Liver (tissue), 9 donors: ENCODE results near the gene MRPS35. TPM values are rescaled to one million over a fixed set of nuclear protein-coding genes. Genes with fewer than 3 reads are reported as not detected.

Source experiments
- DNase-seq: peaks from one replicate; pipeline ENCODE4 v3.0.0-alpha.2; 2017; ENCODE audit warnings: low spot score
- H3K27ac ChIP-seq, 2 donors: one replicate each; pipeline ENCODE4 v1.7.0; 2013; ENCODE audit warnings: inconsistent platforms in 2 of 2, low read length in 2 of 2, control low read depth in 1 of 2, low read depth in 1 of 2, mild to moderate bottlenecking in 1 of 2
- H3K27me3 ChIP-seq, 4 donors: one replicate each; pipeline versions ENCODE4 v1.6.1 to v1.7.0; 2013; ENCODE audit warnings: low read length in 3 of 4, inconsistent platforms in 1 of 4, mild to moderate bottlenecking in 1 of 4, moderate library complexity in 1 of 4; ENCODE audit not compliant: control insufficient read depth in 4 of 4, insufficient read depth in 4 of 4
- H3K36me3 ChIP-seq, 4 donors: one replicate each; pipeline versions ENCODE4 v1.6.1 to v1.7.0; 2013; ENCODE audit warnings: low read length in 3 of 4, mild to moderate bottlenecking in 3 of 4, low read depth in 1 of 4, moderate library complexity in 1 of 4; ENCODE audit not compliant: control insufficient read depth in 4 of 4, insufficient read depth in 3 of 4
- H3K4me1 ChIP-seq, 4 donors: one replicate each; pipeline versions ENCODE4 v1.6.1 to v1.7.0; 2013; ENCODE audit warnings: low read length in 3 of 4, mild to moderate bottlenecking in 3 of 4, moderate library complexity in 1 of 4; ENCODE audit not compliant: control insufficient read depth in 4 of 4, insufficient read depth in 4 of 4
- H3K4me3 ChIP-seq, 3 donors: one replicate each; pipeline versions ENCODE4 v1.6.1 to v1.7.0; 2013; ENCODE audit warnings: low read length in 3 of 3, control low read depth in 1 of 3, low read depth in 1 of 3, mild to moderate bottlenecking in 1 of 3
- H3K9ac ChIP-seq, 2 donors: one replicate each; pipeline ENCODE4 v1.7.0; 2013; ENCODE audit warnings: low read length in 2 of 2, mild to moderate bottlenecking in 2 of 2, moderate library complexity in 2 of 2, control low read depth in 1 of 2, low read depth in 1 of 2
- H3K9me3 ChIP-seq, 4 donors: one replicate each; pipeline versions ENCODE4 v1.6.1 to v1.7.0; 2013; ENCODE audit warnings: low read length in 3 of 4; ENCODE audit not compliant: control insufficient read depth in 4 of 4
- CTCF ChIP-seq: fragments of 150-350 bp; IDR thresholded peaks from 2 replicates; pipeline ENCODE4 v1.5.1; 2017; ENCODE audit warnings: improper control_type of control experiment, low read depth, low read length; ENCODE audit not compliant: missing input control
- EGR1 ChIP-seq, 2 donors: IDR thresholded peaks; 2 replicates each; pipeline ENCODE4 v1.6.1; 2016 to 2018; ENCODE audit warnings: antibody characterized with exemption in 2 of 2, low read depth in 2 of 2
- FOXA1 ChIP-seq: IDR thresholded peaks from 2 replicates; pipeline ENCODE4 v1.6.1; 2016; ENCODE audit warnings: antibody characterized with exemption
- FOXA2 ChIP-seq: IDR thresholded peaks from 2 replicates; pipeline ENCODE4 v1.6.1; 2016; ENCODE audit warnings: antibody characterized with exemption
- GABPA ChIP-seq, 2 donors: IDR thresholded peaks in 1 of 2; conservative IDR thresholded peaks in 1 of 2; 2 replicates each; pipeline ENCODE4 v1.6.1; 2016; ENCODE audit warnings: antibody characterized with exemption in 2 of 2, mild to moderate bottlenecking in 1 of 2, moderate library complexity in 1 of 2
- HNF4A ChIP-seq, 2 donors: conservative IDR thresholded peaks; 2 replicates each; pipeline ENCODE4 v1.6.1; 2016; ENCODE audit warnings: antibody characterized with exemption in 2 of 2, mild to moderate bottlenecking in 2 of 2
- HNF4G ChIP-seq: IDR thresholded peaks from 2 replicates; pipeline ENCODE4 v1.6.1; 2016; ENCODE audit warnings: antibody characterized with exemption
- JUND ChIP-seq, 2 donors: IDR thresholded peaks; 2 replicates each; pipeline ENCODE4 v1.6.1; 2016; ENCODE audit warnings: antibody characterized with exemption in 2 of 2
- MAX ChIP-seq: IDR thresholded peaks from 2 replicates; pipeline ENCODE4 v1.6.1; 2016; ENCODE audit warnings: antibody characterized with exemption
- NR2F2 ChIP-seq: IDR thresholded peaks from 2 replicates; pipeline ENCODE4 v1.6.1; 2016; ENCODE audit warnings: antibody characterized with exemption
- RAD21 ChIP-seq, 2 donors: IDR thresholded peaks; 2 replicates each; pipeline ENCODE4 v1.6.1; 2016; ENCODE audit warnings: antibody characterized with exemption in 2 of 2, mild to moderate bottlenecking in 2 of 2
- REST ChIP-seq: IDR thresholded peaks from 2 replicates; pipeline ENCODE4 v1.6.1; 2016; ENCODE audit warnings: antibody characterized with exemption, mild to moderate bottlenecking
- RXRA ChIP-seq, 2 donors: IDR thresholded peaks; 2 replicates each; pipeline ENCODE4 v1.6.1; 2017 to 2018; ENCODE audit warnings: antibody characterized with exemption in 2 of 2, mild to moderate bottlenecking in 1 of 2
- TAF1 ChIP-seq: conservative IDR thresholded peaks from 2 replicates; pipeline ENCODE4 v1.6.1; 2016; ENCODE audit warnings: antibody characterized with exemption, mild to moderate bottlenecking
- ZBTB33 ChIP-seq: IDR thresholded peaks from 2 replicates; pipeline ENCODE4 v1.6.1; 2016; ENCODE audit warnings: antibody characterized with exemption
- whole genome bisulfite sequencing: extraction: QIAGEN DNeasy Blood & Tissue Kit; methylation state at CpG from one replicate; pipeline ENCODE4 v1.1.7; 2013; 5-methylcytosine and 5-hydroxymethylcytosine counted together
- polyA plus RNA-seq, 2 donors: library from polyadenylated mRNA; stranded (reverse) in 1 of 2; unstranded in 1 of 2; fragments of 200-250 nt in 1 of 2; fragments of >200 nt in 1 of 2; fragmentation: Nextera tagmentation in 1 of 2; extraction: Ambion mirVana in 1 of 2; gene quantifications; one replicate each; pipeline versions ENCODE4 v1.2.1 to v1.2.3, GENCODE V29; 2013 to 2015
- total RNA-seq, 2 donors: library from RNA; depleted of rRNA; stranded (reverse); fragments of >200 nt; gene quantifications; one replicate each; pipeline ENCODE4 v1.2.3, GENCODE V29; 2014
- donor health status: healthy.
- donor health status: healthy.
- donor health status: healthy.
- donor health status: healthy.
- donor health status: healthy.

MRPS35 gene
- total and polyA plus RNA-seq, 4 donors = 27.4 to 64.3 (median 49.4) TPM

- Histone ChIP-seq H3K36me3 (peaks cover 0 to 19% (median 10%) of the 10 kb centered on the region in 4 donors), H3K4me1 (no peaks in the 10 kb centered on the region), H3K4me3 (no peak overlapping the region), H3K9ac (no peak overlapping the region), H3K27me3 (no peaks in the 10 kb centered on the region), H3K9me3 (no peaks in the 10 kb centered on the region), H3K27ac (no peak overlapping the region)
- TF ChIP-seq JUND (IDR thresholded peaks at IDR 0.05) = no peak
- no peak for TF ChIP-seq HNF4G
- no peak for TF ChIP-seq ZBTB33
- TF ChIP-seq REST = no peak
- TF ChIP-seq NR2F2 = no peak
- TF ChIP-seq FOXA2 = no peak
- no peak for TF ChIP-seq CTCF
- no peak for TF ChIP-seq RXRA (IDR thresholded peaks at IDR 0.05)
- no peak for TF ChIP-seq GABPA (IDR thresholded peaks at IDR 0.05 in 1 of 2, conservative IDR thresholded peaks at IDR 0.05 in 1 of 2)
- TF ChIP-seq RAD21 (IDR thresholded peaks at IDR 0.05) = no peak
- TF ChIP-seq TAF1 = no peak
- TF ChIP-seq HNF4A (conservative IDR thresholded peaks at IDR 0.05) = no peak
- TF ChIP-seq EGR1 (IDR thresholded peaks at IDR 0.05; ENCODE audit: low read depth in 2 of 2) = no peak
- no peak for TF ChIP-seq FOXA1
- TF ChIP-seq MAX = no peak
- 97% methylated on average over 24 of the region's 24 CpGs for WGBS
- no peak for DNase-seq
Observed at GRCh38 chr12:27797301-27798025, 86.8 kb downstream of the MRPS35 start.

DNA sequence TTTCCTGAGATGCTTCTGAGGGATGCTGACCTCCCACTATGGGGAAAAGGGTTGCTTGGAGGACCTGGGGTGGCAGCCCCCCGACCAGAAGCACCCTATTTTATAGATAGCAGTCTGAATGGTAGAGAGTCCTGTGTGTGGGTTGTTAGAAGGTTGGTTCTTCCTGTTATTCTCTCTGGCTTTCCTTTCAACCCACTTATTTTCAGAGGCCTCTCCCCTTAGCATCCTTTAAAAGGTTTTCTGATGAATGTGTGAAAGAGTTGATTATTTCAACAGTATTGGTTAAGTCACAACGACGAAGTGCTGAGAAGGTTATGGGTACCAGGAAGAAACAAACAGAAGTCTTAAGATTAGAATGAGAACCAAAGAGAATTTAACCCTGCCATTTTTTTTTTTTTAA, 90.2 kb downstream of the MRPS35 start:
- WGBS = 91% methylated on average over 3 of the region's 3 CpGs
- no peak overlapping the region for H3K27ac ChIP-seq
- peaks cover 0 to 17% (median 8%) of the 10 kb centered on the region in 4 donors for H3K36me3 ChIP-seq
- TF ChIP-seq MAX (no peak), FOXA1 (no peak)
- DNase-seq = no peak
- no peaks in the 10 kb centered on the region for H3K27me3 ChIP-seq
- H3K4me1 ChIP-seq = no peaks in the 10 kb centered on the region
- no peak overlapping the region for H3K9ac ChIP-seq
- H3K9me3 ChIP-seq = no peaks in the 10 kb centered on the region
- no peak overlapping the region for H3K4me3 ChIP-seq
